Hematopoietic multipotent progenitor cell treated with erythropoietin and hydrocortisone succinate and interleukin-3 and kit ligand, for 8 days (in vitro differentiated cells): ENCODE data around the gene ALK.

Source experiments
- DNase-seq: peaks from one replicate; pipeline ENCODE4 v3.0.0-alpha.2; 2015

The ALK gene

GRCh38 chr2:29603341-29603740, 318.0 kb downstream of the ALK start:
- no peak for DNase-seq

GRCh38 chr2:29601872-29602271, 319.5 kb downstream of the ALK start:
- DNase-seq: no peak

- DNase-seq: no peak
These were observed 320.1 kb downstream of the ALK start for GRCh38 chr2:29601321-29601720.

GRCh38 chr2:29599946-29600345, 321.4 kb downstream of the ALK start:
- no peak for DNase-seq

GRCh38 chr2:29598978-29599377, 322.4 kb downstream of the ALK start:
- DNase-seq: no peak

- no peak for DNase-seq
These were observed 324.4 kb downstream of the ALK start for GRCh38 chr2:29597035-29597434.

GRCh38 chr2:29596584-29596983, 324.8 kb downstream of the ALK start:
- no peak for DNase-seq

GRCh38 chr2:29591600-29591999, 329.8 kb downstream of the ALK start:
- DNase-seq: no peak

GRCh38 chr2:29590211-29590610, 331.2 kb downstream of the ALK start:
- DNase-seq: no peak

GRCh38 chr2:29589440-29590103, 331.8 kb downstream of the ALK start:
- no peak for DNase-seq

- DNase-seq: no peak
These were observed 333.8 kb downstream of the ALK start for GRCh38 chr2:29587402-29588190.

GRCh38 chr2:29586919-29587318, 334.5 kb downstream of the ALK start:
- DNase-seq: no peak

- DNase-seq: no peak
These were observed 337.7 kb downstream of the ALK start for GRCh38 chr2:29583548-29584156.

- DNase-seq: no peak
These were observed 338.3 kb downstream of the ALK start for GRCh38 chr2:29583104-29583503.

- DNase-seq: no peak
These were observed 339.3 kb downstream of the ALK start for GRCh38 chr2:29582062-29582461.

- no peak for DNase-seq
These were observed 341.2 kb downstream of the ALK start for GRCh38 chr2:29580223-29580622.

- no peak for DNase-seq
These were observed 341.8 kb downstream of the ALK start for GRCh38 chr2:29579495-29580169.

- no peak for DNase-seq
These were observed 343.2 kb downstream of the ALK start for GRCh38 chr2:29578084-29578598.

GRCh38 chr2:29576231-29576630, 345.2 kb downstream of the ALK start:
- DNase-seq: no peak

- DNase-seq: no peak
These were observed 346.0 kb downstream of the ALK start for GRCh38 chr2:29575370-29575890.

- DNase-seq: no peak
These were observed 347.8 kb downstream of the ALK start for GRCh38 chr2:29573612-29574011.

GRCh38 chr2:29573147-29573546, 348.2 kb downstream of the ALK start:
- no peak for DNase-seq

GRCh38 chr2:29570539-29570938, 350.8 kb downstream of the ALK start:
- DNase-seq: no peak
